ENCODE measurements around the gene INPP5A. TPM values are rescaled to one million over a fixed set of nuclear protein-coding genes. Genes with fewer than 3 reads are reported as not detected.

Gene INPP5A
- total and polyA plus RNA-seq, 2 donors (not counting 1 experiment from before 2014, with no cell fraction given) = 9.3 to 87.8 TPM

DNA sequence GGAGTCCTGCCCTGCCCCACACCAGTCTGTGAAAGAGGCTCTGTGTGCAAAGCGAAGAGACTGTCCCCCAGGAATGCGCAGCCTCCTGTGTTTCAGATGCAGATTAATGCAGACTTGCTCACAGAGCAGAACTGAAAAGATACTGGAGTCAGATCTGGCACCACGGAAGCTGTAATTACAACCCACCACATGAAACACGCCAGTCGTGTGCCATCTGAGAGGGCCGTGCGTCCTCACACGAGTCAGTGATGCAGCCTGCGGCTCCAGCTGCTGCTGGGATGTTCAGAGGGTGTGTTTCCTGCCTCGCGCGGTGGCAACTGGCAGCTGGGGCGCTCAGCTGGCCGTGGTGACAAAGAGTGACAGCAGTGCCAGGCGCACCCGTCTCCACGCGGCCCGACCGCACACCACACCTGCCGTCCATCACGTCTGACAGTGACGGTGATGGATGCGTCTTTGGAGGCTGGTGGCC lies 198.4 kb downstream of the INPP5A start:
- Histone ChIP-seq H3K36me3 (replicated peaks in 1 of 2; ENCODE audit: control extremely low read depth in 1 of 2, control insufficient read depth in 1 of 2, extremely low read depth in 1 of 2, insufficient read depth in 2 of 2, low read length in 1 of 2) (peaks cover 0 to 5% of the 10 kb centered on the region in 2 experiments), H3K4me1 (ENCODE audit: control insufficient read depth in 2 of 2, insufficient read depth in 2 of 2, low read length in 2 of 2) (no peaks in the 10 kb centered on the region), H3K9ac (ENCODE audit: low read length) (no peak overlapping the region), H3K4me3 (ENCODE audit: control extremely low read depth in 1 of 5, extremely low read depth in 1 of 5, insufficient read depth in 1 of 5, low read depth in 2 of 5, low read length in 4 of 5) (no peak overlapping the region), H2AFZ (ENCODE audit: insufficient read depth, low read depth, low read length, poor library complexity, severe bottlenecking) (no peak overlapping the region), H3K27ac (ENCODE audit: low read length in 2 of 2) (no peak overlapping the region), H3K4me2 (replicated peaks; ENCODE audit: low read depth, low read length, poor library complexity, severe bottlenecking) (no peak overlapping the region), H3K27me3 (replicated peaks in 1 of 4; ENCODE audit: control extremely low read depth in 1 of 4, control insufficient read depth in 3 of 4, insufficient read depth in 4 of 4, low read length in 3 of 4) (no peaks in the 10 kb centered on the region), H3K9me3 (ENCODE audit: control extremely low read depth in 1 of 3, control insufficient read depth in 2 of 3, insufficient read depth in 1 of 3, low read length in 2 of 3) (no peaks in the 10 kb centered on the region), H4K20me1 (ENCODE audit: control insufficient read depth, insufficient read depth, low read length, poor library complexity, severe bottlenecking) (no peaks in the 10 kb centered on the region), H3K79me2 (ENCODE audit: control insufficient read depth, insufficient read depth, low read length) (no peaks in the 10 kb centered on the region)
- no peaks in the 10 kb centered on the region for H3K27me3 Mint-ChIP-seq
- ChIA-PET CTCF (no interaction called here), POLR2A (no interaction called here)
- 83% methylated on average over 23 of the region's 24 CpGs for WGBS (ENCODE audit: insufficient coverage)
- TF ChIP-seq, protein P1, sequence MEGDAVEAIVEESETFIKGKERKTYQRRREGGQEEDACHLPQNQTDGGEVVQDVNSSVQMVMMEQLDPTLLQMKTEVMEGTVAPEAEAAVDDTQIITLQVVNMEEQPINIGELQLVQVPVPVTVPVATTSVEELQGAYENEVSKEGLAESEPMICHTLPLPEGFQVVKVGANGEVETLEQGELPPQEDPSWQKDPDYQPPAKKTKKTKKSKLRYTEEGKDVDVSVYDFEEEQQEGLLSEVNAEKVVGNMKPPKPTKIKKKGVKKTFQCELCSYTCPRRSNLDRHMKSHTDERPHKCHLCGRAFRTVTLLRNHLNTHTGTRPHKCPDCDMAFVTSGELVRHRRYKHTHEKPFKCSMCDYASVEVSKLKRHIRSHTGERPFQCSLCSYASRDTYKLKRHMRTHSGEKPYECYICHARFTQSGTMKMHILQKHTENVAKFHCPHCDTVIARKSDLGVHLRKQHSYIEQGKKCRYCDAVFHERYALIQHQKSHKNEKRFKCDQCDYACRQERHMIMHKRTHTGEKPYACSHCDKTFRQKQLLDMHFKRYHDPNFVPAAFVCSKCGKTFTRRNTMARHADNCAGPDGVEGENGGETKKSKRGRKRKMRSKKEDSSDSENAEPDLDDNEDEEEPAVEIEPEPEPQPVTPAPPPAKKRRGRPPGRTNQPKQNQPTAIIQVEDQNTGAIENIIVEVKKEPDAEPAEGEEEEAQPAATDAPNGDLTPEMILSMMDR (IDR thresholded peaks at IDR 0.05) = no peak
- TF ChIP-seq EZH2 (IDR thresholded peaks at IDR 0.05; ENCODE audit: borderline replicate concordance, insufficient read depth, low read depth, low read length, poor library complexity, severe bottlenecking) = no peak
- ATAC-seq (ENCODE audit: low read depth) = no peak
- no peaks in the 10 kb centered on the region for H3K4me1 Mint-ChIP-seq
- no peak for DNase-seq
- H3K4me3 Mint-ChIP-seq = no peak overlapping the region
- H3K9me3 Mint-ChIP-seq (ENCODE audit: insufficient read depth) = no peaks in the 10 kb centered on the region
- no peak overlapping the region for H3K27ac Mint-ChIP-seq
- intact Hi-C loops (cut with micrococcal nuclease) = no loop called here

DNA sequence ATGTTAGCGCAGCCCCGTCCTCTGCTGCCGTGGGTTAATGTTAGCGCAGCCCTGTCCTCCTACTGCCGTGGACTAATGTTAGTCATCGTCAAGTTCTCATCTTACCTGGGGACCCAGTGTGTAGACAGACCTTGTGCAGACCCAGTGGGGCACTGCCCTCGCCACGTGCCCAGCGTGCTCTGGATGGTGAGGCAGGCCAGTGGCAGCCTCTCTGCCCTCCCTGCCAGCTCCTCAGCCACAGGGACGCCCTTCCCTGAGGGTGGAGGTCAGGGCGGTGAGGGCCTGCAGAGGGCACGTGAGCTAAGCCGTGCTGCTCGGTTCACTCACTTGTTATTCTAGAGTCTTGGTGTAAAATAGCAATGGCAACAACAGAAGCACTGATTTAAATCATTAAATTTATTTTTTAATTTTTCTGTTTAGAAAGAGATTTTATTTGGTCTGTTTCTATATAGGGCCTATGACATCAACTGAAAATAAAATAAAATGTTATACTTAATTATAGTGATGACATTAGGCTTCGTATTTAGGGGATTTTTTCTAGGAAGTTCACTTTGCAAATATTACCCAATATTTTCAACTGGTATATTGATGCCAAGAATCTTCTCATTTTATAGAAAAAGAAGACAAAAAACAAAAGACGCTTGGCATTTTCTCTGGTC lies 199.9 kb downstream of the INPP5A start:
- H3K9me3 ChIP-seq (ENCODE audit: control extremely low read depth in 1 of 3, control insufficient read depth in 2 of 3, insufficient read depth in 1 of 3, low read length in 2 of 3) = no peaks in the 10 kb centered on the region
- POLR2A ChIA-PET = no interaction called here
- H3K27me3 ChIP-seq (replicated peaks in 1 of 4; ENCODE audit: control extremely low read depth in 1 of 4, control insufficient read depth in 3 of 4, insufficient read depth in 4 of 4, low read length in 3 of 4) = no peaks in the 10 kb centered on the region
- no peak overlapping the region for H3K4me3 Mint-ChIP-seq
- H3K27me3 Mint-ChIP-seq = no peaks in the 10 kb centered on the region
- no peak overlapping the region for H3K27ac Mint-ChIP-seq
- no peak overlapping the region for H3K27ac ChIP-seq (ENCODE audit: low read length in 2 of 2)
- no peaks in the 10 kb centered on the region for H3K9me3 Mint-ChIP-seq (ENCODE audit: insufficient read depth)
- no peak overlapping the region for H3K4me3 ChIP-seq (ENCODE audit: control extremely low read depth in 1 of 5, extremely low read depth in 1 of 5, insufficient read depth in 1 of 5, low read depth in 2 of 5, low read length in 4 of 5)
- no peaks in the 10 kb centered on the region for H3K4me1 ChIP-seq (ENCODE audit: control insufficient read depth in 2 of 2, insufficient read depth in 2 of 2, low read length in 2 of 2)
- no peaks in the 10 kb centered on the region for H3K79me2 ChIP-seq (ENCODE audit: control insufficient read depth, insufficient read depth, low read length)
- WGBS (ENCODE audit: insufficient coverage) = 98% methylated on average over 9 of the region's 16 CpGs
- ATAC-seq (ENCODE audit: low read depth) = no peak
- no peak overlapping the region for H3K9ac ChIP-seq (ENCODE audit: low read length)
- CTCF ChIA-PET = no interaction called here
- peaks cover 0 to 3% of the 10 kb centered on the region in 2 experiments for H3K36me3 ChIP-seq (replicated peaks in 1 of 2; ENCODE audit: control extremely low read depth in 1 of 2, control insufficient read depth in 1 of 2, extremely low read depth in 1 of 2, insufficient read depth in 2 of 2, low read length in 1 of 2)
- DNase-seq = no peak
- H3K4me2 ChIP-seq (replicated peaks; ENCODE audit: low read depth, low read length, poor library complexity, severe bottlenecking) = no peak overlapping the region
- no peak overlapping the region for H2AFZ ChIP-seq (ENCODE audit: insufficient read depth, low read depth, low read length, poor library complexity, severe bottlenecking)
- no peaks in the 10 kb centered on the region for H3K4me1 Mint-ChIP-seq
- H4K20me1 ChIP-seq (ENCODE audit: control insufficient read depth, insufficient read depth, low read length, poor library complexity, severe bottlenecking) = no peaks in the 10 kb centered on the region
- TF ChIP-seq, protein P1 (IDR thresholded peaks at IDR 0.05) = no peak
- TF ChIP-seq EZH2 (IDR thresholded peaks at IDR 0.05; ENCODE audit: borderline replicate concordance, insufficient read depth, low read depth, low read length, poor library complexity, severe bottlenecking) = no peak
- intact Hi-C loops (cut with micrococcal nuclease) = no loop called here
